H1 (cell line): ENCODE data around the gene MAGI3. TPM values are rescaled to one million over a fixed set of nuclear protein-coding genes. Genes with fewer than 3 reads are reported as not detected.

Experiments
- CTCF ChIA-PET: fragments of 300-600 bp; sonication (Branson Sonifier 250); formaldehyde crosslinking; loops from one replicate; lab custom pipeline; 2021; ENCODE audit not compliant: partially characterized antibody; lab: Charles Lee
- POLR2A ChIA-PET: fragments of 300-600 bp; sonication (Branson Sonifier 250); formaldehyde crosslinking; loops from one replicate; lab custom pipeline; 2021; ENCODE audit warnings: inconsistent platforms; ENCODE audit not compliant: partially characterized antibody; lab: Charles Lee
- DNase-seq, 2 experiments: peaks; one replicate each; pipeline versions ENCODE4 v3.0.0 to v3.0.0-alpha.2; 2010 to 2022; ENCODE audit warnings: low spot score in 2 of 2, low read depth in 1 of 2, mixed read lengths in 1 of 2
- FAIRE-seq: peaks from 2 replicates; lab custom pipeline; 2011; peaks lifted over from hg19 to GRCh38; lab: Jason Lieb, UNC
- H2AFZ ChIP-seq: 2 replicates; pipeline ENCODE4 v1.8.1; 2012; ENCODE audit warnings: low read length, inconsistent platforms
- H2AK5ac ChIP-seq: 2 replicates; pipeline ENCODE4 v1.6.1; 2013; ENCODE audit warnings: low read depth, low read length
- H2BK120ac ChIP-seq: replicated peaks from 2 replicates; pipeline ENCODE3; 2013; ENCODE audit warnings: low read depth, low read length, inconsistent platforms
- H2BK12ac ChIP-seq: 2 replicates; pipeline ENCODE4 v1.6.1; 2013; ENCODE audit warnings: low read depth, low read length
- H2BK15ac ChIP-seq: 2 replicates; pipeline ENCODE4 v1.6.1; 2013; ENCODE audit warnings: low read length
- H2BK20ac ChIP-seq: 2 replicates; pipeline ENCODE4 v1.6.1; 2013; ENCODE audit warnings: low read length
- H2BK5ac ChIP-seq: 2 replicates; pipeline ENCODE4 v1.6.1; 2013; ENCODE audit warnings: low read depth, low read length
- H3K14ac ChIP-seq: 2 replicates; pipeline ENCODE4 v1.6.1; 2013; ENCODE audit warnings: inconsistent platforms; ENCODE audit not compliant: insufficient read length
- H3K18ac ChIP-seq: 2 replicates; pipeline ENCODE4 v1.6.1; 2013; ENCODE audit warnings: low read length; ENCODE audit errors: extremely low read depth
- H3K23ac ChIP-seq: 2 replicates; pipeline ENCODE4 v1.6.1; 2013; ENCODE audit warnings: inconsistent platforms; ENCODE audit not compliant: insufficient read length
- H3K23me2 ChIP-seq: 2 replicates; pipeline ENCODE4 v1.6.1; 2013; ENCODE audit warnings: low read depth, low read length
- H3K27ac ChIP-seq: 2 replicates; pipeline ENCODE4 v1.6.1; 2011; ENCODE audit warnings: low read depth, low read length, inconsistent platforms
- H3K27me3 ChIP-seq, 4 experiments: replicated peaks in 1 of 4; 1 replicate in 1 of 4; 2 replicates in 3 of 4; pipeline versions ENCODE4 v1.6.1 to v1.8.1; 2011 to 2013; ENCODE audit warnings: low read length in 3 of 4, mild to moderate bottlenecking in 3 of 4, inconsistent platforms in 2 of 4, mixed read lengths in 2 of 4, moderate library complexity in 1 of 4; ENCODE audit not compliant: control insufficient read depth in 3 of 4, insufficient read depth in 3 of 4; ENCODE audit errors: extremely low read depth in 1 of 4
- H3K36me3 ChIP-seq, 4 experiments: 2 replicates each; pipeline versions ENCODE4 v1.6.1 to v1.8.1; 2011 to 2013; ENCODE audit warnings: mild to moderate bottlenecking in 4 of 4, low read length in 3 of 4, moderate library complexity in 2 of 4, control low read depth in 1 of 4, inconsistent platforms in 1 of 4; ENCODE audit not compliant: insufficient read depth in 4 of 4, control insufficient read depth in 2 of 4
- H3K4ac ChIP-seq: replicated peaks from 2 replicates; pipeline ENCODE3; 2013; ENCODE audit warnings: low read length, low read depth, mixed read lengths, inconsistent platforms; ENCODE audit not compliant: insufficient read length
- H3K4me1 ChIP-seq, 4 experiments: replicated peaks in 1 of 4; 1 replicate in 1 of 4; 2 replicates in 3 of 4; pipeline versions ENCODE4 v1.6.1 to v1.8.1; 2011 to 2013; ENCODE audit warnings: low read length in 3 of 4, inconsistent platforms in 2 of 4, mixed read lengths in 1 of 4; ENCODE audit not compliant: insufficient read depth in 4 of 4, control insufficient read depth in 3 of 4
- H3K4me2 ChIP-seq, 2 experiments: 2 replicates each; pipeline versions ENCODE4 v1.6.1 to v1.8.1; 2011 to 2013; ENCODE audit warnings: low read depth in 2 of 2, low read length in 2 of 2, control low read depth in 1 of 2, inconsistent platforms in 1 of 2, mild to moderate bottlenecking in 1 of 2; ENCODE audit not compliant: insufficient read depth in 1 of 2
- H3K4me3 ChIP-seq, 4 experiments: fragments of 200-600, 300-600 bp in 1 of 4; sonication (generic), shearing (Covaris generic), sonication (Bioruptor Twin) in 1 of 4; 2 replicates each; pipeline versions ENCODE4 v1.5.1 to v1.8.1; 2011 to 2016; ENCODE audit warnings: low read length in 4 of 4, low read depth in 3 of 4, control low read depth in 2 of 4, inconsistent platforms in 2 of 4, mild to moderate bottlenecking in 2 of 4, mixed read lengths in 1 of 4, moderate library complexity in 1 of 4; ENCODE audit not compliant: insufficient read depth in 2 of 4; ENCODE audit errors: extremely low read depth in 1 of 4
- H3K56ac ChIP-seq: replicated peaks from 2 replicates; pipeline ENCODE3; 2013; ENCODE audit warnings: low read depth, mild to moderate bottlenecking, mixed read lengths, low read length, inconsistent platforms; ENCODE audit not compliant: insufficient read length
- H3K79me1 ChIP-seq: 2 replicates; pipeline ENCODE4 v1.6.1; 2013; ENCODE audit warnings: low read depth, low read length, control low read depth
- H3K79me2 ChIP-seq, 2 experiments: 2 replicates each; pipeline versions ENCODE4 v1.6.1 to v1.8.1; 2012 to 2013; ENCODE audit warnings: low read length in 2 of 2, mild to moderate bottlenecking in 2 of 2, inconsistent platforms in 1 of 2; ENCODE audit not compliant: insufficient read depth in 2 of 2, control insufficient read depth in 1 of 2
- H3K9ac ChIP-seq, 4 experiments: replicated peaks in 1 of 4; 1 replicate in 1 of 4; 2 replicates in 3 of 4; pipeline versions ENCODE4 v1.6.1 to v1.8.1; 2011 to 2013; ENCODE audit warnings: low read depth in 3 of 4, low read length in 3 of 4, control low read depth in 2 of 4, mild to moderate bottlenecking in 2 of 4, moderate library complexity in 2 of 4, inconsistent platforms in 1 of 4; ENCODE audit errors: extremely low read depth in 1 of 4
- H3K9me3 ChIP-seq, 2 experiments: 2 replicates each; pipeline versions ENCODE4 v1.6.1 to v1.8.1; 2012 to 2013; ENCODE audit warnings: mild to moderate bottlenecking in 2 of 2, moderate library complexity in 2 of 2, control low read depth in 1 of 2, inconsistent platforms in 1 of 2, low read depth in 1 of 2, low read length in 1 of 2, mixed read lengths in 1 of 2; ENCODE audit not compliant: insufficient read depth in 2 of 2
- H4K20me1 ChIP-seq, 2 experiments: replicated peaks in 1 of 2; 2 replicates each; pipeline versions ENCODE3 to v1.8.1; 2011 to 2013; ENCODE audit warnings: inconsistent platforms in 2 of 2, low read length in 2 of 2, mild to moderate bottlenecking in 1 of 2; ENCODE audit not compliant: insufficient read depth in 2 of 2, control insufficient read depth in 1 of 2
- H4K5ac ChIP-seq: 2 replicates; pipeline ENCODE4 v1.6.1; 2013; ENCODE audit warnings: low read length, low read depth, mixed read lengths, inconsistent platforms; ENCODE audit not compliant: insufficient read length
- H4K8ac ChIP-seq: 2 replicates; pipeline ENCODE4 v1.8.0; 2013; ENCODE audit warnings: mild to moderate bottlenecking, moderate library complexity, low read length, inconsistent platforms; ENCODE audit not compliant: insufficient read depth; ENCODE audit errors: extremely low read depth
- H4K91ac ChIP-seq: replicated peaks from 2 replicates; pipeline ENCODE3; 2013; ENCODE audit warnings: low read length, mixed read lengths, inconsistent platforms; ENCODE audit not compliant: insufficient read length
- BRCA1 ChIP-seq: IDR thresholded peaks from 2 replicates; pipeline ENCODE4 v1.6.1; 2012; ENCODE audit warnings: low read depth, low read length, improper control_type of control experiment
- CTBP2 ChIP-seq: IDR thresholded peaks from 2 replicates; pipeline ENCODE4 v1.7.0; 2011; ENCODE audit warnings: borderline replicate concordance, mild to moderate bottlenecking, moderate library complexity, mixed read lengths, low read length; ENCODE audit not compliant: insufficient read depth, insufficient read length
- EGR1 ChIP-seq: IDR thresholded peaks from 2 replicates; pipeline ENCODE4 v1.6.1; 2011; ENCODE audit warnings: low read depth, low read length, borderline replicate concordance
- FOSL1 ChIP-seq: IDR thresholded peaks from 2 replicates; pipeline ENCODE4 v1.6.1; 2011; ENCODE audit warnings: mild to moderate bottlenecking, low read depth, low read length, moderate library complexity; ENCODE audit not compliant: insufficient read depth
- MAFK ChIP-seq: IDR thresholded peaks from 2 replicates; pipeline ENCODE4 v1.6.1; 2012; ENCODE audit warnings: low read depth, mild to moderate bottlenecking, improper control_type of control experiment, low read length
- PHF8 ChIP-seq: fragments of 200-600 bp; sonication (generic); conservative IDR thresholded peaks from 2 replicates; pipeline ENCODE4 v1.7.1; 2012; ENCODE audit warnings: low read depth, mild to moderate bottlenecking, inconsistent platforms, low read length, moderate library complexity
- polyA plus RNA-seq, 7 experiments: library from polyadenylated mRNA; depleted of rRNA in 3 of 7; stranded (reverse) in 5 of 7; unstranded in 2 of 7; fragments of >200 nt in 5 of 7; fragments of 200-250 nt in 2 of 7; gene quantifications; 1 replicate in 5 of 7; 2 replicates in 1 of 7; 4 replicates in 1 of 7; pipeline versions ENCODE4 v1.2.1 to v1.2.3, GENCODE V29; 2011 to 2013; ENCODE audit warnings: missing spikeins in 2 of 7, mixed read lengths in 2 of 7
- total RNA-seq: library from RNA; stranded (reverse); fragmentation: NEBNext Ultra II Directional; extraction: Animal tissue kit (Norgen Biotek cat#: 25700); gene quantifications from 2 replicates; pipeline ENCODE4 v1.2.1, GENCODE V29; 2021

MAGI3 gene
- total and polyA plus RNA-seq, 2 of the 8 experiments (the other 6 are each of a cell fraction or from before 2014, with no cell fraction given) = 2.3 to 7.8 TPM

DNA sequence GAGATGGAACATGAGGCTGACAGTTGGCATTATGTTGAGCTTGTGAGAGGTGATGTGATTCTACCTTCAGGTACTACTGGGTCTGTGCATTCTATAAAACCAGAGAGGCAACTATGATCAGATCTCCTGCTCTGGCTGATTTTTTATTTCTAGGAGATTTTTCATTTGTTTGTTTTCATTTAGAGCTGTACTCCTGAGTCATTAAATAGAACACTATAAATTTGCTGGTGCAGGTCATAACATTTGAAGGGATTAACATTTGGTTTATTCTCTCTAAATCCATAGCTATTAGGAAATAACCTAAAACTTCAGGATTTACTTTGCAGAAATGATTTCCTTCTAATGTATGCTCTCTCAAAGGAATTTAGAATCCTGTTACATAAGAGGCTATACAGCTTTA, 42.9 kb downstream of the MAGI3 start:
- Histone ChIP-seq H3K56ac (no peak overlapping the region), H3K27ac (no peak overlapping the region), H3K4me1 (peaks cover 0 to 2% (median 0%) of the 10 kb centered on the region in 4 experiments; a peak in 1 of 7 replicates), H3K23ac (no peak overlapping the region), H3K14ac (no peak overlapping the region), H2BK12ac (no peak overlapping the region), H4K5ac (no peak overlapping the region), H2BK5ac (no peak overlapping the region), H2BK20ac (no peak overlapping the region), H3K18ac (no peak overlapping the region), H4K20me1 (no peaks in the 10 kb centered on the region), H3K36me3 (no peaks in the 10 kb centered on the region), H3K4me3 (no peak overlapping the region), H2BK15ac (no peak overlapping the region), H3K27me3 (no peaks in the 10 kb centered on the region), H3K79me1 (no peaks in the 10 kb centered on the region), H3K4me2 (no peak overlapping the region), H2AFZ (no peak overlapping the region), H3K9ac (no peak overlapping the region), H3K4ac (no peak overlapping the region), H3K23me2 (no peaks in the 10 kb centered on the region), H3K79me2 (no peaks in the 10 kb centered on the region), H4K8ac (no peak overlapping the region), H3K9me3 (no peaks in the 10 kb centered on the region), H4K91ac (no peak overlapping the region), H2AK5ac (no peak overlapping the region), H2BK120ac (no peak overlapping the region)
- FAIRE-seq (no peak), DNase-seq (no peak)
- POLR2A ChIA-PET = interaction anchor here (1.1 kb wide), 1 partner anchor 43 kb away, joined by 3 read pairs; the partner anchor contains the start of gene MAGI3
- CTCF ChIA-PET = interaction anchor here (1.5 kb wide), 1 partner anchor 21 kb away, joined by 3 read pairs; no protein-coding TSS in a partner anchor
- TF ChIP-seq FOSL1 (no peak), CTBP2 (no peak), MAFK (no peak), BRCA1 (no peak), EGR1 (no peak), PHF8 (no peak)
